UCSD-AML1 (cell line): Measurements from ENCODE around the gene KARS1.

ENCODE experiments used
- DNase-seq: peaks from one replicate; lab custom pipeline; 2025; ENCODE audit not compliant: unreplicated experiment; lab: John Stamatoyannopoulos, UW

KARS1 gene

GRCh38 chr16:75588716-75589115, 58.7 kb downstream of the KARS1 start:
- no peak for DNase-seq

DNA sequence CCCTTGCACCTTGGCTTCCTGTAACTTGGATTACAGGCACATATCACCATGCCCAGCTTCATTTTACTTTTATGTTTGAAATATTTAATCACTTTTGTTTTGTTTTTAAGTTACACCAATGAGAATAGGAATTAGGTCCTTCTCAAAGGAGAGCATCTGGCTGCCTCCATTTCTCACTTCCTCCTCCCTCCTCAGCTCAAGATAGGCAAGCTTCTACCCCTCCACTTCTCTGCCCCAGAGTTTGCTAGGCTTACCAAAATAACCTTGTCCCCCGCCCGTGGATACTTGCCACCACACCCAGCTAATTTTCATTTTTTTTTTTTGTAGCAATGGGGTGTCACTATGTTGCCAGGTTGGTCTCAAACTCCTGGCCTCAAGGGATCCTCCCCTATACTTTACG, 63.4 kb downstream of the KARS1 start:
- DNase-seq = no peak

DNA sequence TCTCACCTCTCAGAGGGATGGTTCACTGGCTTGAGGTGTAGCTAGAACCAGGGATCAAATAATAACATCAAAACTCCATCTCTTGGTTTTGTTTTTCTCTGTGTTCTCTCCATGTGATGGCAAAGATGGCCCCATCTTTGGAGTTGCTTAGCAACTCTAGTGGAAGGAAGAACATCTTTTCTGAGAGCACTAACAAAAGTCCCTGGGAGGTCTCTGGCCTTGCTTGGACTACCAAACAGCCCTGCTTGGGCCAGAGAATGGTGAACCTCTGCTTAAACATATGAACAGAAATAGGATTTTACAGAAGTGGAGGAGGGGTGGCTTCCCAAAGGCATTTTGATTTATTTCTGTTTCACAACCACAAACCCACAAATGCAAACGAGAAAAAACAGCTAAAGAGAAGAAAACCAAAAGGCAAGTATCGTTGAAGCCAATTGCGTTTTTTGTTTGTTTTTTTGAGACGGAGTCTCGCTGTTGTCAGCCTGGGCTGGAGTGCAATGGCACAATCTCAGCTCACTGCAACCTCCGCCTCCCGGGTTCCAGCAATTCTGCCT, 68.1 kb downstream of the KARS1 start:
- no peak for DNase-seq

DNA sequence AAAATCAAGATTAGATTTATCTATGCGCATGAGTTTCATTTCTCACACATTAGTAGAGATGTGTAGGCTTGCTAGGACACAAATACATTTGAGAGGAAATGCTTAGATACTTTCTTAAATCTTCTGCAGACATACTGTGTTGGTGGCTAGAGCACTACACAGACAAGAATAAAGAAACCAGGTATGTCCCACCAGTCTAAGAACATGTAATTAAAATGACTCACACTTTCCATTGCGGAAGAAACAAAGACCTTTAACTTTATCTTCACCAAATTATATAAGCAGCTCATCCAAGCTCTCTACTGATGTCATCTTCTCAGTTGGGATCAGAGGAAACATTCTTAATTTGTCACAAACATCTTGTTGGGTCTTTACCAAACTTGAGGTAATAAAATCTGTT, 68.7 kb downstream of the KARS1 start:
- DNase-seq = no peak

- DNase-seq = no peak
Measured at GRCh38 chr16:75578212-75578611, 69.3 kb downstream of the KARS1 start.
